Measurements from ENCODE around the gene LRMDA. TPM values are rescaled to one million over a fixed set of nuclear protein-coding genes. Genes with fewer than 3 reads are reported as not detected.

The LRMDA gene
- total and polyA plus RNA-seq, 2 of the 8 experiments (the other 6 are each of a cell fraction or from before 2014, with no cell fraction given): 0.86 to 2.8 TPM

DNA sequence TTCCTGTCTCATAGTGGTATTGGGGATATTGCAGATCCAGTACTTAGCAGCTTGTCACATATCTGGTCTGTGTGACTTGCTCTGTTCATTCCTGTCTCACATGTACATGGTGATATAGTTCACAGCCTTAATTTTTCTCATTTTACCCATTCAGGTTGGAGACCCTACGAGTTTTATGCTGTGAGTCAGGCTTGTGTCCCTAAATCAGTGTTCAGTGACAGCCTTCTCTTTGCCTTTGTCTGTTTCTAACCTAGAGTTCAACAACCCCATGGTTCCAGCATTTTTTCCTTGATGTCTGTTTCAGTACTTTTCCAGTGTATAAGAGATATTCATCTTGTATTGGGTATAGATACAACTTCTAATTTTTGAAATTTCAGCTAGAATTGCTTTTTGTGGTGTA lies 1016.2 kb downstream of the LRMDA start:
- Histone ChIP-seq H3K27ac (ENCODE audit: low read depth, low read length) (no peak overlapping the region), H3K4ac (replicated peaks; ENCODE audit: insufficient read length, low read depth, low read length) (no peak overlapping the region), H2BK12ac (ENCODE audit: low read depth, low read length) (no peak overlapping the region), H4K8ac (ENCODE audit: extremely low read depth, insufficient read depth, low read length) (no peak overlapping the region), H3K79me1 (ENCODE audit: low read depth, low read length) (no peaks in the 10 kb centered on the region), H2AK5ac (ENCODE audit: low read depth, low read length) (no peak overlapping the region), H3K4me1 (replicated peaks in 1 of 4; ENCODE audit: control insufficient read depth in 3 of 4, insufficient read depth in 4 of 4, low read length in 3 of 4) (no peaks in the 10 kb centered on the region), H3K27me3 (replicated peaks in 1 of 4; ENCODE audit: control insufficient read depth in 3 of 4, extremely low read depth in 1 of 4, insufficient read depth in 3 of 4, low read length in 3 of 4) (no peaks in the 10 kb centered on the region), H3K23me2 (ENCODE audit: low read depth, low read length) (no peaks in the 10 kb centered on the region), H3K14ac (ENCODE audit: insufficient read length) (no peak overlapping the region), H3K4me3 (ENCODE audit: extremely low read depth in 1 of 4, insufficient read depth in 2 of 4, low read depth in 3 of 4, low read length in 4 of 4) (no peak overlapping the region), H4K5ac (ENCODE audit: insufficient read length, low read depth, low read length) (no peak overlapping the region), H3K9me3 (ENCODE audit: insufficient read depth in 2 of 2, low read depth in 1 of 2, low read length in 1 of 2) (no peaks in the 10 kb centered on the region), H4K91ac (replicated peaks; ENCODE audit: insufficient read length, low read length) (no peak overlapping the region), H3K4me2 (ENCODE audit: insufficient read depth in 1 of 2, low read depth in 2 of 2, low read length in 2 of 2) (no peak overlapping the region), H2BK15ac (ENCODE audit: low read length) (no peak overlapping the region), H3K18ac (ENCODE audit: extremely low read depth, low read length) (no peak overlapping the region), H3K79me2 (ENCODE audit: control insufficient read depth in 1 of 2, insufficient read depth in 2 of 2, low read length in 2 of 2) (no peaks in the 10 kb centered on the region), H2BK120ac (replicated peaks; ENCODE audit: low read depth, low read length) (no peak overlapping the region), H2BK5ac (ENCODE audit: low read depth, low read length) (no peak overlapping the region), H3K9ac (replicated peaks in 1 of 4; ENCODE audit: extremely low read depth in 1 of 4, low read depth in 3 of 4, low read length in 3 of 4) (no peak overlapping the region), H2AFZ (ENCODE audit: low read length) (no peak overlapping the region), H4K20me1 (replicated peaks in 1 of 2; ENCODE audit: control insufficient read depth in 1 of 2, insufficient read depth in 2 of 2, low read length in 2 of 2) (no peaks in the 10 kb centered on the region), H3K23ac (ENCODE audit: insufficient read length) (no peak overlapping the region), H3K56ac (replicated peaks; ENCODE audit: insufficient read length, low read depth, low read length) (no peak overlapping the region), H3K36me3 (ENCODE audit: control insufficient read depth in 2 of 4, insufficient read depth in 4 of 4, low read length in 3 of 4) (no peaks in the 10 kb centered on the region), H2BK20ac (ENCODE audit: low read length) (no peak overlapping the region)
- WGBS, 2 experiments (ENCODE audit: extremely low coverage in 1 of 2, insufficient coverage in 1 of 2, insufficient read length in 1 of 2, insufficient replicate concordance in 2 of 2, low coverage in 1 of 2, low lambda C conversion rate in 2 of 2, missing lambda C conversion rate in 1 of 2): 95% methylated on average over 1 of the region's 1 CpG; no CpG with 5 or more reads in 1 of the 2 experiments
- ChIA-PET POLR2A (ENCODE audit: partially characterized antibody) (no interaction called here), CTCF (ENCODE audit: partially characterized antibody) (no interaction called here)
- DNase-seq (ENCODE audit: low read depth in 1 of 2, low spot score in 2 of 2) (no peak), FAIRE-seq (no peak)
- TF ChIP-seq YY1 (IDR thresholded peaks at IDR 0.05; ENCODE audit: low read depth, low read length): no peak
- TF ChIP-seq ASH2L (IDR thresholded peaks at IDR 0.05; ENCODE audit: low read length): no peak
- no peak for TF ChIP-seq HDAC2 (IDR thresholded peaks at IDR 0.05; ENCODE audit: borderline replicate concordance in 1 of 2, low read depth in 2 of 2, low read length in 2 of 2)
- no peak for TF ChIP-seq TAF1 (IDR thresholded peaks at IDR 0.05; ENCODE audit: low read depth, low read length)
- TF ChIP-seq CHD2 (IDR thresholded peaks at IDR 0.05; ENCODE audit: low read length): no peak
- TF ChIP-seq JUND (IDR thresholded peaks at IDR 0.05; ENCODE audit: low read length): no peak
- TF ChIP-seq RBBP5 (IDR thresholded peaks at IDR 0.05; ENCODE audit: borderline replicate concordance, low read depth, low read length): no peak
